Astrocyte of the cerebellum (primary cell): ENCODE data around the gene RHOBTB3.
A peak's percentile ranks its signal among the peaks of the same experiment; 100 is the strongest.

ENCODE experiments used
- DNase-seq: peaks from one replicate; pipeline ENCODE4 v3.0.0-alpha.2; 2011; ENCODE audit warnings: low read depth
- H3K4me3 ChIP-seq: 2 replicates; pipeline ENCODE4 v1.5.1; 2011; ENCODE audit warnings: mild to moderate bottlenecking, low read depth, low read length, moderate library complexity
- in situ Hi-C: cut with HindIII; loops from 2 replicates; pipeline ENCODE4 v1.10.0; 2017; ENCODE audit warnings: low sequenced_read_pairs
- TF ChIP-seq, protein P1 (sequence below): IDR thresholded peaks from 2 replicates; pipeline ENCODE4 v1.5.1; 2012; ENCODE audit warnings: low read length, low read depth, moderate library complexity, mild to moderate bottlenecking; ENCODE audit errors: missing control alignments

The RHOBTB3 gene

DNA sequence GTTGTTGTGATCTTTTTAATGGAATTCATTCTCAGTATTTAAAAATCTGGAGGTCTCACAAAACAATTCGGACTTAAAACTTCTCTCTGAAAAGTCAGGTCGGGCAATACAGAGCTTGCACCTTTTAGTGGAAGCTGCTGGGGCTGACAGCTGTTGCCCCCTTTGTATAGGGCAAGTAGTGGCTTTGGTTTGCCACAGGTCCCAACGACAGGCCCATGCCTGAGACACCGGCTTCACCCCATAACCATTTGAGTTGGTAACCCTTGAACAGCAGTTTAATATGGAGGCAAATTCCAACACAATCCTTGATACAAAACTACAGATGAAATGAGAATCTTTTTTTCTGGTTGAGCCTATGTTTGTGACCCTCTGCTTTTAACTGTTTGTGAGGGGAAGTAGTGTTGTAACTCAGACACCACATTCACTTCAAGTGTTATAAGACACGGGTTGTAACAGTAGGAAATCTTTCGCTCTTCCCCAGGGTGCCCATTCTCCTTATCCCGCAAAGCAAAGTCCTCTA lies 92.1 kb downstream of the RHOBTB3 start:
- DNase-seq, result no peak
- TF ChIP-seq, protein P1, sequence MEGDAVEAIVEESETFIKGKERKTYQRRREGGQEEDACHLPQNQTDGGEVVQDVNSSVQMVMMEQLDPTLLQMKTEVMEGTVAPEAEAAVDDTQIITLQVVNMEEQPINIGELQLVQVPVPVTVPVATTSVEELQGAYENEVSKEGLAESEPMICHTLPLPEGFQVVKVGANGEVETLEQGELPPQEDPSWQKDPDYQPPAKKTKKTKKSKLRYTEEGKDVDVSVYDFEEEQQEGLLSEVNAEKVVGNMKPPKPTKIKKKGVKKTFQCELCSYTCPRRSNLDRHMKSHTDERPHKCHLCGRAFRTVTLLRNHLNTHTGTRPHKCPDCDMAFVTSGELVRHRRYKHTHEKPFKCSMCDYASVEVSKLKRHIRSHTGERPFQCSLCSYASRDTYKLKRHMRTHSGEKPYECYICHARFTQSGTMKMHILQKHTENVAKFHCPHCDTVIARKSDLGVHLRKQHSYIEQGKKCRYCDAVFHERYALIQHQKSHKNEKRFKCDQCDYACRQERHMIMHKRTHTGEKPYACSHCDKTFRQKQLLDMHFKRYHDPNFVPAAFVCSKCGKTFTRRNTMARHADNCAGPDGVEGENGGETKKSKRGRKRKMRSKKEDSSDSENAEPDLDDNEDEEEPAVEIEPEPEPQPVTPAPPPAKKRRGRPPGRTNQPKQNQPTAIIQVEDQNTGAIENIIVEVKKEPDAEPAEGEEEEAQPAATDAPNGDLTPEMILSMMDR, result no peak
- in situ Hi-C loops, result no loop called here
- H3K4me3 ChIP-seq, result no peak overlapping the region

DNA sequence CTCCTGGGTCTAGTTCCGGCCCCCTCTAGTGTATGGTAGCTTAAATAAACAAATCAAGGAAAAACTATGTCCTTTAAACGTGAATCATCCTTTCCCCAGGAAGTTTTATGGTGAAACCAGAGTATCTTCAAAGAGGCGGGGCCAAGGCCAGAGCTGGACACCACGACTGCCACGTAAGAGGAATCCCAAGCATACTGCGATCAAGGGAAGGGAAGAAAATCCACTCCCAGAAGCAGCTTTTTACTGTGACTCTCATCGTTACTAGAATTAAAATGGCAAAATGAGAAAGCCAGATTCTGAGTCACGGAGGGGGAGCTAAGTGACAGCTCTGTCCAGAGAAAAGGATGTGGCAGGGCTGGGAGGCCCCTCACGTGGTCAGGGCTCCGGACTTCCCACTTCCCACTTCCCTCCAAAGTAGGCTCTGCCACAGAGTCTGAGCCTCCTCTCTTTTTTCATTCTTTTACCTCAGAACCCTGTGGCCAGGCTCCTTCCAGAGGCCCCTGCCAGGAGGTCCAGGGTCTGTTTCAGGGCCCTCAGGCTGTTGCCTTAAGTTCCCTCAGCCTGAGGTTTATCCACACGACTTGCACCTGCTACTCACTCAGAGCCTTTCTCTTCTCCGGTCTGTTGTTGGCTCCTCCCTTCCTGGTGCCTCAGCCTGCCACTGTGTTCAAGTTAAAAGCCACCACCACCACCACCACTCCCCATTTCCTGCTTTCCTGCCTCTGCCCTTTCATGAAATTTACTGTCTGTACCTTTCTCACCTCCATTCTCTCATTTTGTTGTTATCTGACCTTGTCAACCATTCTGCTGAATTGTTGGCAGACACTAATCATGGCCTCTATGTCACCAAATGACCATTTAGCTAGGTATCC lies 92.8 kb downstream of the RHOBTB3 start:
- in situ Hi-C loops, result no loop called here
- H3K4me3 ChIP-seq, result no peak overlapping the region
- TF ChIP-seq, protein P1, result no peak
- peak; percentile 76 for DNase-seq

DNA sequence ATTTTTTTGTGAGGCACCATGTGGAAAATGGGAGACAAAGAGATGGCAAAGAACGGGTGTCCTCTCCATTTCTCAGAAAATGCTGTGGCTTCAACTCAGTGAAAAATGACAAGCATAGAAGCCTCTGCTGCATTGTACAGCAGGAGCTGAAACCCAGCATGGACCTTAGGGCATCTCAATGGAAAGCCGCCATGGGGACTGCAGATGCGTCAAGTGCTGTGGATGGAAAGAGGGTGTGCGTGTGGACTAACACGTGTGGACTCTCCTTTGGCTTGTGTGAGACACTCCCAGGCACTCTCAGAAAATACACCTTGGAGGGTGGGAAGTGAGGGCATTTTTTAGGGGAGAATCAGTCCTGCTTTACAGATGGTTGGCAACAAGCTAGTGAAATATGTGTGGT lies 93.6 kb downstream of the RHOBTB3 start:
- in situ Hi-C loops, result no loop called here
- no peak for DNase-seq
- TF ChIP-seq, protein P1, result no peak
- H3K4me3 ChIP-seq, result no peak overlapping the region

DNA sequence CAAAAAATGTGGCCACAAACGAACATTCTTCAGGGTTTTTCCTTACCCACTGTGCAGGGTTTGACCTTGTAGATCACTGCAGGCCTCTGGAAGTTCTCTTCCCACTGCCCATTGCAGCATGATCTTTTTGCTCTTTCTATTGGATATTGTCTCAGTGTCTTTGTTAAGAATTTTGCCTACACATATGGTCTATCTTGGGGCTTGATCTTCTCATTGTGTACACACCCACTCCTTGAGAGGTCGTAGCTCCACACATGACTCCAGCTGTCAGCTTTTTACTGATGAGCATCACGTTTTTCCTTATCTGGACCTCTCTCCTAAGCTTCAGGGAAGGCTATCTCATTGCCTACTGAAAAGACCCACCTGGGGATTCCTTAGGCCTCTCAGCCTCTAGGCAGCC lies 94.4 kb downstream of the RHOBTB3 start:
- DNase-seq, result no peak

DNA sequence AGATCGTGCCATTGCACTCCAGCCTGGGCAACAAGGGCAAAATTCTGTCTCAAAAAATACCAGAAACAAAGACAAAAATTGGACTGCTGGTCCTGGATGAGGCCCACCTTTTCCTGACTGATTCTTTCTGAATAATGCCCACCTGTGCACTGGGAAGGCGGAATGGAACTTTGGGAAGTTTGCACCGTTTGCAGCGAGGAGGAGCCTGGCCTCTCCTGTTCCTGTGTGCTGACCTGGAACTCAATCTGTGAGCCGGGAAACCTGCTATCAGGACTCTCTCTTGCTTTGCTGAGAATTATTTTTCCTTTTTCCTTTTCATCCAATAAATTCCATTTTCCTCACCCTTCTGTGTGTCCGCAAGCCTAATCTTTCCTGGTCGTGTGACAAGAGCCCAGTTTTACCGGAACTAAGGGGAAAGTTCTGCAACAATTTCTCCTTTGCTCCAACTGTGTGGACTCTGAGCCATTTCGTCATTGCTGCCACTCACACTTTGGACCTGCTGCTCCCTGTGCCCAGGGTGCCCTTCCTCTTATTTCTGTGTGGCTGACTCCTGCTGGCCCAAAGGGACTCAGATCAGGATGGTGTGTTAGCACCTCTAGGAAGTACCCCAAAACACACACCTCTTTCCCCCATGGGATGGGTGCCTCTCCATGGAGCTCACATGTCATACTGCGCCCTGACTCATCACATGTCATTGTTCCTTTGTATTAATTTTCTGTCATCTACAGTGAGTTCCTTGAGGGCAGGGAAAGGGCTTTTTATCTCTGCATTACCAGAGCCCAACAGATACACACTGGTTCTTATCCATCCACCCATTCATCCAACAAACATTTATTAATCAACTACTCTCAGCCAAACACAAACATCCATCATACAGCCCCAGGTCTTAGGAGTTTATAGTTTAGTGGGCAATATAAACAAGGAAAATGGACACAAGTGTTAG lies 96.1 kb downstream of the RHOBTB3 start:
- H3K4me3 ChIP-seq, result no peak overlapping the region
- no peak for DNase-seq
- in situ Hi-C loops, result no loop called here
- TF ChIP-seq, protein P1, result no peak

More for the DNA sequence above, 94.4 kb downstream of the RHOBTB3 start:
- in situ Hi-C loops, result no loop called here
- TF ChIP-seq, protein P1, result no peak
- H3K4me3 ChIP-seq, result no peak overlapping the region

DNA sequence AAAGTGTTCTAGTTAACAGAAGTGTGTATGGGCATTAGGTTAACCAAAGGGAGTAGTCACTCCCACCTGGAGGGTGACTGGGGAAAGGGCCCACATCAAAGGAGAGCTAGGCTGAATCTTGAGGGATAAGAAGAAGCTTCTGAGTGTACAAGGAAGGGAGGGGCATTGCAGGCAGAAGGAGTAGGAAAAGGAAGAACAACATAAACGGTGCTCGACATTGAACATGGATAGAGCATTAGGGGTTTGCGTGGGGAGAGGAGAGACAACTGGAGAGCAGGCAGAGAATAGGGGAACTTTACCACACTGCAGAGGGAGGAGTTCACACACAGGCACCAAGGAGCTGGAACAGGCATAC lies 96.7 kb downstream of the RHOBTB3 start:
- DNase-seq, result no peak
- in situ Hi-C loops, result no loop called here
- TF ChIP-seq, protein P1, result no peak
- no peak overlapping the region for H3K4me3 ChIP-seq
